ENCODE data around the gene TSEN2.
"Not testable (repeated sequence)": the region's sequence is repeated elsewhere in the genome, so short reads cannot be mapped to it uniquely, and the experiment has no call there.

Gene TSEN2

DNA sequence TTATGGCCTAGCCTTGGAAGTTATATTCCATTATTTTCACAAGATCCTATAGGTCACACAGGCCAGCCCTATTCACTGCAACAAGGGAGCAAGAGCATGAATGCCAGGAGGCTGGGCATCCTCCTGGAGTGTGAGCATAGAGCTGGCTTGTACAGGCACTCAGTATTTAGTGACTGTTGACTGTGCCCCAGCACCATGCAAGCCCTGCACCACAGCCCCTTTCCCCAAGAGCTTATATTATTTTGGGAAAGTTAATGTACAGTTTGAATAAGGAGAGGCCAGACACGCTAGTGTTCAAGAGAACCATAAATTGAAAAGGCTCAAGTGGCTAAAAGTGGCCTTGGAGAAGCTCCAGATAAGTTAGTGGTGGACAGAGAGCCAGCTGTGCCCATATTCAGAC, 32.3 kb upstream of the TSEN2 start:
- no peak for DNase-seq (ENCODE audit: low read depth in 4 of 4, low spot score in 1 of 4)

DNA sequence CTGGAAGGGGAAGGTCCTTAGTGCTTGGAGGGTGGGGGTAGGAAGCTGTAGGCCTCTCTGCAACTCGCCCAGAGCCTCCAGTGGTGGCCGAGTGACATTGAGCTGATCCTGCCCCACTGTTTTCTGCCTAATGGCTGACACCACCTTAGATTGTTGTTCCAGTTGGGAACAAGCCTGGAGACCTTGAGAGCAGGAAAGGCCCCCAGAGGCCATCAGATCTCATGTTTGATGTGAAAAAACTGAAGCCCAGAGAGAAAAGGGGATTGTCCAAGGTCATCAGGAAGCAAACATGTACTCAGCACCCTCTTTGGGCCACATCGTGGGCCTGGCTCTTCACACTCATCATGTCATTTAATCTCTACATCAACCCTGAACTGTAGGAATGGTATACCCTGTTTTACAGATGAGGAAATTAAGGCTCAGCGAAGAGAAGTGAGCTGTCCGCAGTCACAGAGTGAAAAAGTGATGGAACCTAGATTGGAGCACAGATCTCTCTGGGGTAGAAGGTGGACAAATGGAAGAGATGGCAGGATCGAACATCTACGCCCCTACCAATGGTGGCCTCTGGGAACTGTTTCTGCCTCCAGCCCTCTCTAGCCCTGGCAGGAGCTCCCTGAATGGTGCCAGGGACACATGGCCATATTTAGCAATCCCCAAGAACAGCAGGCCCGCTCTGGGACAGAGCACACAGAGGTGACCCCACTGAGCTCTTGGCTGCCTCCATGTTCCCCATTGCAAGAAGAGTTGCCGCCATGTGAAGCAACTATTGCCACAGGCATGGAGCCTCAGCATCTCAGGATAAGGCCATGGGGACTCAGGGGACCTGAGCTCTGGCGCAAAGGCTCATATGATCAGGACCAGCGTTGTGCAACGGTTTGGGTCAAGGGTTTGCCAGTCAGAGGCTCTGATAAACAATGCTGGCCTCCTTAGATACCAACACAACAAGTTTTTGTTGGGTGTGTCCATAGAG, 31.6 kb upstream of the TSEN2 start:
- DNase-seq (ENCODE audit: low read depth in 4 of 4, low spot score in 1 of 4), result no peak

DNA sequence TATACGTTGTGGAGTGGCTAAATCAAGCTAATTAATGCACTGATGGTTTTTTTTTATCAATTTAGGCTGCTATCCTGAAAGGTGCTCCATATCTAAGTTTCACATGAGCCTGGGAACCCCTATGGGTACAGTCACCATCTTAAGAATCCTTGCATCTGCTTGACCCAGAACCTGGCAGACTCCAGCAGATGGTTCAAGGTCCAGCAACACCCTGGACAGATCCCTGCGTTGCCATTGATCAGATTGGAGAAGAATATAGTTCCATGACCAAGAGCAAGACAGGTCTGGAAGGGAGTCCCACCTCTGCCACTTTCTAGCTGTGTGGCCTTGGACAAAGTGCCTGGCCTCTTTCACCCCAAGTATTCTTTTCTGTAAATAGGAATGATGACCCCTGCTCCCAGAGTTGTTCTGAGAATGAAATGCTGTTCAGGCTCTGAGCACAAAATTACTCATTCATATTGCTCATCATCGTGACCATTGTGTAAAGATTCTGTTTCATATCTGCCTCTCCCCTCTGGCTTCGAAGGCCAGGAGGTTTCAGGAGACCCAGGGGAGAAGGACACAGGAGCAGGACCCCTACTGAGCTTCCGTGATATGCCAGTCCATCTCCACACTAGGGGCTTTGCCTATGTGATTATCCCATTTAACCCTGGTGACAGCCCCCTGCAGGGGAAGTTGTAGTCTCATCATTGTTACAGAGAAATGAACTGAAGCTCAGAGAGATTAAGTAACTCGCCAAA, 30.0 kb upstream of the TSEN2 start:
- DNase-seq (ENCODE audit: low read depth in 4 of 4, low spot score in 1 of 4), result no peak

DNA sequence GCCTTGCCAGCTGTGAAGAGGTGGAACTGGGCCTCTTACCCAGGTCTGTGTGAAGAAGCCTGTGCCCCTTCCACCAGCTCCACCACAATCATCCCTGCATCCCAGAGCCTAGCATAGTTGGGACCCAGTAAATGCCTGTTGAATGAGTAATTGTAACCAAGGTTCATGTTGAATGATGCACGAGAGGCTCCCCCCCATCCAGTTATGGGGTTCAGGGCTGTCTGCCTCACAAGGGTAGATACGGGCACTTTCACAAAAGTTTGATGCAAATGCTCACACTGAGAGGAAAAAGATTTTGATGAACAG, 29.5 kb upstream of the TSEN2 start:
- DNase-seq (ENCODE audit: low read depth in 4 of 4, low spot score in 1 of 4), result no peak

DNA sequence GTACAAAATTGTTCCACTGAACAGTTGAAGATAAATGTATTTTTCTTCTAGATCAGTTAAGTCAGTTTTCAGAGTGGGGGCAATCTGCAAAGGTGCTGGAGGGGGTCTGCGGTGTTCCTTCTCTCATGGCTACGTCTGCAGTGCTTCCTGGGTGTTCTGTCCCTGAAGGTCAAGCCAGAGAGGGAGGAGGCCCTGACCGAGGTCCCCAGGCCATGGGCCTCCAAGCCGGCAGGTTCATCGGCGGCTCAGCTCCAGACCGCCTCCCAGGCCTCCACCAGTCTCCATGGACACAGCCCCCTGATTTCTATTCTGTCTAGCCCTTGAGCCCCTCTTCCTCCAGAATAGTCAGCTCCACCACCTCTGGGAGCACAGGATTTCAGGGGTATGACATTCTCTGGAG, 28.5 kb upstream of the TSEN2 start:
- no peak for DNase-seq (ENCODE audit: low read depth in 4 of 4, low spot score in 1 of 4)

DNA sequence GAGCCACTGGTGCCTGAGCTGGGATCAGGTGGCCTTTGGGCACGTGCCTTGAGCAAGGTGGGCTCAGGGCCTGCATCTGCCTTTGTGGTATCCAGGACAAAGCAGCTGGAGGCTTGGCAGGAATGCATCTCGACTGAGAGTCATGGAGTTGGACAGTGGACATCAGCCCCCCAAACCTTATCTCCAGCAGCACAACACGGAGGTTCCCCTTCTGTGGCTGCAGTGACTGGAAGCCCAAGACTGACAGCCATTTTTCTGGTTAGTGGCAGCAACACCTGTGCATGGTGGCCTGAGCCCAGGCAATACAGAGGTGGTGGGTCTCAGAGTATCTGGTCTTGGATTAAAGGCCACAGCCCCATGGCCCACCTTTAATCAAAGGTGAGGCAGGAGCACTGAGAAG, 27.8 kb upstream of the TSEN2 start:
- no peak for DNase-seq (ENCODE audit: low read depth in 4 of 4, low spot score in 1 of 4)

DNA sequence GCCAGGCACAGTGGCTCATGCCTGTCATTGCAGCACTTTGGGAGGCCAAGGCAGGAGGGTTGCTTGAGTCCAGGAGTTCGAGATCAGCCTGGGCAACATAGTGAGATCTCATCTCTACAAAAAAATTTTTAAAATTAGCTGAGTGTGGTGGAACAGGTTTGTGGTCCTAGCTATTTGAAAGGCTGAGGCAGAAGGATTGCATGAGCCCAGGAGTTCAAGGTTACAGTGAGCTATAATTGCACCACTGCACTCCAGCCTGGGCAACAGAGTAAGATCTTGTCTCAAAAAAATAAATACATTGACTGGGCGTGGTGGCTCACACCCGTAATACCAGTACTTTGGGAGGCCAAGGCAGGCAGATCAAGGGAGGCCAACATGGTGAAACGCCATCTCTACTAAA, 26.9 kb upstream of the TSEN2 start:
- DNase-seq (ENCODE audit: low read depth in 4 of 4, low spot score in 1 of 4), result not testable (repeated sequence)

DNA sequence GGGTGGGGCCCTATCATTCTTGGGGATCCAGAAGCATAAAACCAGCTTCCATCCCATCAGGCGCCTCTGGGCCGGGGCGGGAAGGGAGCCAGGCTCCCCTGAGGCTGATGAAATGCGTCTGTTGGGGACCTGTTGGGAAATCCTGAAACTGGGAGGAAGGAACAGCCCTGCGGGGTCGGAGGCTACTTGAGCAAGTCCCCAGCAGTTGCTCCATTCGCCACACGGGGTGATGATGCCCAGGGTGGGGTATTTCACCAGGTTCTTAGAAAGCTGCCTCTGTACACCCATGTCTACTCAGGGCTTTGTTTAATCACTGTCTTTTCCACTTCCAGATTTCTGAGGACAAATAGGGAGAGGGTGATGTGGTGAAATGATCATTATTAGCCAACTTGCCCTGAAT, 25.4 kb upstream of the TSEN2 start:
- DNase-seq (ENCODE audit: low read depth in 4 of 4, low spot score in 1 of 4), result no peak

DNA sequence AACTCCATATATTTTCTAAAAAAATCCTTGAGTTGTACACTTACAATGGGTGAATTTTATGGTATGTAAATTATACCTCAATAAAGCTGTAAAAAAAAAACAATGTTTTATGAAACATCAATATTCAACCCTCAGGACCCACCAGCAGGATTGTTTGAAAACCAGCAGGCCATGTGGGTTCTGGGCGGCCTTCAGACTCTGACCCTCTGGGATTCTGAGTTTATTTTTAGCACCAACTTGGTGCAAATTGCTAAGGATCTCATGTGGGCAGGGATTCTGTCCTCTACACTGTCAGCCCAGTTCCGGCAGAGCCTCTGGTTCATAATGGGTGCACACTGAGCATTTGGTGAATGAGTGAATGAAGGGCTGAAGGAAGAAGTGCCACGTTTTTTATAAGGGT, 24.2 kb upstream of the TSEN2 start:
- no peak for DNase-seq (ENCODE audit: low read depth in 4 of 4, low spot score in 1 of 4)

DNA sequence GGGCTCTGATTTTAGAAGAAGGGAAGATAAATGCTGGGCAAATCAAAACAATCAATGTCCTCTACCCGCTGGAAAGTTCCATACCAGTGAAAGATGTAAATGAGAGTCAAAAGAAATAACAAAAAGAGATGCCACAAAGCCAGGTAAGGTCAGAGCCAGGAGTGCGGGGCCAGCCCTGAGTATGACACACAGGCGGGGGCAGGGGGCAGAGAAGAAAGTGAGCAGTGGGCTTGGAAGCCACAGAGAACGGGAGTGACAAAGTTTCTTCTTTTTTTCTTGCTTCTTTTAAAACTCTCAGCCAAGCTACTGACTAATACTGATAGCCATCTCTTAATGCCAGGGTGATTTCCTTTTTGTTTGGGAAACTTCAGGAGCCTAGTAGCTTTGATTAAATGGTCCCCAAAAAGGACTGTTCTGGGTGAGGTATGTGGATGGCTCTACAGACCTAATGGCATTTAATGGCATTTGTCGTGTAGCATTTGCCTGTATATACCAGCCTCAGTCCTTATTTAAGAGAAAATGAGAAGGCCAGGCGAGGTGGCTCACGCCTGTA, 23.1 kb upstream of the TSEN2 start:
- no peak for DNase-seq (ENCODE audit: low read depth in 4 of 4, low spot score in 1 of 4)

DNA sequence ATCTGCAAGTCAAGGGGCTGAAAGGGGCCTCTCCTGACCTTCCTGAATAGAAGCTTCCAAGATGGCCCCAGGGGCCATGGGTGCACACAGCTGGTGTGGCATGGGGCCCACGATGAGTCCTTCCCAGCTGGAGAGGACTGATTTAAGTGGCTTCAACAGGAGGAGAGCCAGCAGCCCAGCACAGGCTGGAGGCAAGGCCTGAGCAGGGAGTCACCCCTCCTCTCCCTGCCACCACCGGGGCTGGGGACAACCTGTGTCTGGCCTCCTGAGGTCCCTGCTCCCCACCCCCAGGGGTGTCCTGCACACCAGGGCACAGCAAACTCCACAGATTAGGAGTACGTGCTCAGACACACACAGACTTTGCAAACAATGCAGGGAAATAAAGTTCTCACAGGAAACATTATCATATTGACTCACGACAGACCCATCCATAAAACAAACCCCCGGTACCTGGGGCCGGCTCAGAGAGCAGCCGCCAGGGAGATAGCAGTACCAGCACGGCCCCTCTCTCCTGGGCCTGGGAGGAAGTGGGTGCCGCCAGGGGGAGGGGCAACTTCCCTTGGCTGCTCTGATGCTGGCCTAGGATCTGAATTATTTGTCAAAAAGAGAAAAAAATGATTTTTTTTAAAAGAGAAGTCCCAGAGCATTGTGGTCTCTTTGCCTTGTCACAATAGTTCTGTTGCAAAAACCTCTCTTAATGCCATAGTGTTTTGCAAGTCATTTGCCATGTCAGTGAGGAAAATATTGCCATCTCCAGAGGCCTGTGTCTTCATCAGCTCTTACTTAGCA, 21.9 kb upstream of the TSEN2 start:
- no peak for DNase-seq (ENCODE audit: low read depth in 4 of 4, low spot score in 1 of 4)

DNA sequence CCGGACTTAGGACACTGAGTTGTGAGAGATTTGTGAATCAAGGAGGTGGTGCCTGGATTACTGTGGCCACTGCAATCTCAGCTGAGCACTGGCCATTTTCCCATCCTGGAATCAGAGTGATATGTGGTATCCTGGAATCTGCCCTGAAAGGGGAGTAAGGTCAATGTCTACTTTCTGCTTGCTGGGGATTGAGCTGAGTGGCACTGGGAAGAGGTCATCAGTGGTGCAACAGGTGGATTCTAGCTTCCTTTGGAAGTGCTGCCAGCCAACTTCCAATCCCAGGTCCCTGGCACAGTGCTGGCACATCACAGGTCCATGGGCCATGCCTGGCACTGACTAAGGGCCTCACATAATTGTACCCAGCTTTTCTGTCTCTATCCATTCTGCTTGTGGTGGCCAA, 20.6 kb upstream of the TSEN2 start:
- no peak for DNase-seq (ENCODE audit: low read depth in 4 of 4, low spot score in 1 of 4)

DNA sequence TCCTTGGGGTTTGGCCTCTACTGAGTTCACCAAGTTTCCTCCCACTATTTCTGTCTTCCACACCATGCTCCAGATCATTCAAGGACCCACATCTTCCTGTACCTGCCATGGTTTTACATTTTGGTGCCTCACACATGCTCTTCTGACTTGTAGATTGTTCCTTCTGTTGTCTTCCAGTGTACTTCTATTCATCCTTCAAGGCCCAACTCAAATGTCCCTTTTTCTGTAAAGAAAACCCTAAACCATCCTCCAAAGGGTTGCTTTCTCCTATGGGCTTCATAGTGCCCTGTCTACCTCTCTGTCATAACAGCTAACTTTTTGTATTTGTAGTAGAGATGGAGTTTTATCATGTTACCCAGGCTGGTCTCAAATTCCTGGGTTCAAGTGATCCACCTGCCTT, 20.1 kb upstream of the TSEN2 start:
- DNase-seq (ENCODE audit: low read depth in 4 of 4, low spot score in 1 of 4), result no peak

DNA sequence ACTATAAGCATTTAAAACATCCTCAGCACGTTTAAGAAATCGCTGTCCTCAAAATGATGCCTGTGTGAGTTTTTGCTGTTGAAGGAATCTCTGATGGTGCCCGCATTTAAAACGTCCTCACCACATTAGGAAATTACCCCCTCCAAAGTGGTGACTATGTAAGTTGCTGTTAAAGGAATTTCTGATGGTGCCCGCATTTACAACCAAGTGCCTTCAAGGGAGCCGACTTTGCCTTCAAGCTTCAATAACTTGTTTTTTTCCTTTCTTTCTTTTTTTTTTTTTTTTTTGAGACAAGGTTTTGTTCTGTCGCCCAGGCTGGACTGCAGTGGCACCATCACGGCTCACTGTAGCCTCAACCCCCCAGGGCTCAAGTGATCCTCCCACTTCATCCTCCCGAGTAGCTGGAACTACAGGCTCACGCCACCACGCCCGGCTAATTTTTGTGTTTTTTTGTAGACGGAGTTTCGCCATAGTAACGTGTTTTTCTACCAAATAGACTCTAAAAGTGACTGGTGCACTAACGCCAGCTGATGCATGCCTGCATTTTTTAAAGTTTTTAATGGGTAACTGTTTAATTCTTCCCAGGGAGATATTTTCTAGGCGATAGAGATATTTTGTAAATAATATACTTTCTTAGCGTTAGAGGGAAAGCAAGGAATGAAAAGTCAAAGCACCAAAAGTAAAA, 19.0 kb upstream of the TSEN2 start:
- no peak for DNase-seq (ENCODE audit: low read depth in 4 of 4, low spot score in 1 of 4)

DNA sequence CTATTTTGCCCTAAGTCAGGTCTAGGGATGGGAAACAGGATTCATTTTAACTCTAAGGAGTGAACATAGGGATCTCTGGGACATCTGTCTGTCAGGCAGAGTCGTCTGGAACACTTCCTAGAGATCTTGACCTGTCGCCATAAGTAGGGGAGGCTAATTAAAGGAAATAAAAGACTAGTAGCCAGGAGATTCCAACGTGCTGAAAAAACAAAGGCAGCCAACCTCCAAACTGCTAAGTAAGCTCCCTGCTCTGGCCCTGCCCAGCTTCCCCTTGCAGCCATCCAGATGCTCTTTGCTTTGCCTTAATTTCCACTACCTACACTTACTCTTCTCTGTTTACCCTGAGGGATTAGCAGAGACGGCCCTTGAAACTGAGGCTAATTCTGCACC, 18.4 kb upstream of the TSEN2 start:
- DNase-seq (ENCODE audit: low read depth in 4 of 4, low spot score in 1 of 4), result no peak

DNA sequence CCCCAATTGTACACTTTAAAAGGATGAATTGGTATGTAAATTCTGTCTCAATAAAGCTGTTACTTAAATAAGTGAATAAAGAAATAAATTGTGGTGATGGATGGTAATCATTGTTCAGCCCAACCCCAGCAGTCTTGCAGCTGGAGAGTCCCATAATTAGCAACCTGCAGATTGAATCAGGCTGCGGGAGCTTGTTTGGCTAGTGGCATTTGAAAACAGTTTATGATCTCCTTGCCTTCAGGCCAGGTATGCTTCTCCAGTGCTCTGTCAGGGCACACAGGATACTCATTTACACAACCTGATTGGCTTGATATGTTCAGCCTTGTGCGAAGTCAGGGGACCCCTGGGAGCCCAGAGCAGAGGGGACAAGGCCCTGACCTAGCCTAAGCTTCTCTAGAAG, 16.5 kb upstream of the TSEN2 start:
- DNase-seq (ENCODE audit: low read depth in 4 of 4, low spot score in 1 of 4), result no peak

DNA sequence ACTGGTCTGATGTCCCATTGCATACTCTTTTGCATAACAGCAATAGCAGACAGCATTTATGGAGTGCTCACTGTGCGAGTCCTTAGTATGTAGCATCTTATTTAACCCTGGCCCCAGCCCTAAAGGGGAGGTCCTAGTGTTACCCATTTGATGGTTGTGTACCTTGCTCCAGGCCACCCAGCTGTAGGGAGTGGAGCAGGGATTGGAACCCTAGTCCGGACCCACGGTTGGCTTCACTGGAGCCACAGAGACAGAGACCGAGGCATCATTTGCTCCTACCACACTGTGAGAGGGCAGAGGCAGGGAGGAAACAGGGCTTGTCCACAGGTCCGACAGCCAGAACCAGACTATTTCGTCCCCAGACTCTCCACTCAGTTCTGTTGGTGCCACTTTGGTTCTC, 16.0 kb upstream of the TSEN2 start:
- no peak for DNase-seq (ENCODE audit: low read depth in 4 of 4, low spot score in 1 of 4)

DNA sequence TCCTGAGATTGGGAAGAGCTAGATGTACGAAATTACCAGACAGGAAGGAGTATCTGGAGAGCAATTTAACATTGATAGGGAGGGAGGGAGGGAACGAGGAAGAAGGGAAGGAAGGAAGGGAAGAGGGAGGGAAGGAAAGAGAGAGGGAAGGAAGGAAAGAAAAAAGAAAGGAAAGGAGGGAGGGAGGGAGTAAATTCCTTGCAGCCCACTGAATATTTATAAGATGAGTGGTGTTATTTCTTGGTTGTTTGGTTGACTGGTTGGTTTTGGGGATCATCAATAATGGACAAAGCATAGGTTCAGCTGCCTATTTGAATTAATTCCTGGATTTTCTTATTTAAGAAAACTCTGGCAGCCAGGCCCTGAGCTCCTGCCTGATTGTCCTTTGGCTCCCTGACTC, 15.5 kb upstream of the TSEN2 start:
- DNase-seq (ENCODE audit: low read depth in 4 of 4, low spot score in 1 of 4), result no peak

DNA sequence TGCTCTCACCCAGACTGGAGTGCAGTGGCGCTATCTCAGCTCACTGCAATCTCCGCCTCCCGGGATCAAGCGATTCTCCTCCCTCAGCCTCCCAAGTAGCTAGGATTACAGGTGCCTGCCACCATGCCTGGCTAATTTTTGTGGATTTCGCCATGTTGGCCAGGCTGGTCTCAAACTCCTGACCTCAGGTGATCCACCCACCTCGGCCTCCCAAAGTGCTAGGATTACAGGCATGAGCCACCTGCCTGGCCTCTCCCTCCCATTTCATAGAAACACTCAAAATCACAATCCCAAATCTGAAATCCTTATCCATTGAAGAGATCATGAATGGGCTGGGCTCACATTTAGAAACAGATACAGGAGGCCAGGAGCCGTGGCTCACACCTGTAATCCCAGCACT, 15.1 kb upstream of the TSEN2 start:
- not testable (repeated sequence) for DNase-seq (ENCODE audit: low read depth in 4 of 4, low spot score in 1 of 4)

DNA sequence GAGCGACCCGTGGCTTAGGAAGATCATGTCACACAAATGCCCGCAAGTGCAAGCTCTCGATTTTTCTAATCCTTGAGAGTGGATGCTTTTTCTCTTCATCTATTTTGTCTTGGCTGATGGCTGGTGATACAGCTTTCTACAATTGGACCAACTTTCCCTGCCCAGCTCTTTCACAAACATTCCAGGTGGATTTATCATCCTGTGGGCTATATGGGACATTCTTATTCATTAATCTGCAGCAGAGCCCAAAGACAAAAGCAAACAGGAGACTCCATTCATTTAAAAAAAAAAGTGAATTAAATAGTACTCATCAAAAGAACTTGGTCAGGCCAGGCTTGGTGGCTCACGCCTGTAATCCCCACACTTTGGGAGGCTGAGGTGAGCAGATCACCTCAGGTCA, 14.2 kb upstream of the TSEN2 start:
- no peak for DNase-seq (ENCODE audit: low read depth in 4 of 4, low spot score in 1 of 4)

DNA sequence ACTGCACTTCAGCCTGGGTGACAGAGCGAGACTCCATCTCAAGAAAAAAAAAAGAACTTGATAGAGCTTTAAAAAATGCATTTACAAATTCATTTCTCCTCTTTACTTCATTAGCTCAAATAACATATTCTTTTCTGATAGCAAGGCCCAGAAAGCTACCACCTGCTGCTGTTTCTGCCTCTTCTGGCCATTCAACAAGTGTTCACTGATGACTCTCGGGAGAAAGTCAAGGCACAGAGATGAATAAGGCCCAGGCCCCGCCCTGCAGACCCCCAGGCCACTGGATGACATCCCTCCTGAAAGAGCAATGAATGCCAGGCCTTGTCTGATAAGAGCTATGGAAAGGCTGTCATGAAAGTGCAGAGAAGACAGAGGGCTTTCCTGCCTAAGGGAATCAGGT, 13.6 kb upstream of the TSEN2 start:
- DNase-seq (ENCODE audit: low read depth in 4 of 4, low spot score in 1 of 4), result no peak

All from stimulated activated CD4-positive, alpha-beta T cell treated with anti-CD3 and anti-CD28 coated beads, Interleukin-1b, Interleukin-23, amount 100 ng/mL, for 24 hours (primary cell).